K562 (cell line): ENCODE results near the gene PRRC2A. TPM values are rescaled to one million over a fixed set of nuclear protein-coding genes. Genes with fewer than 3 reads are reported as not detected.

Source experiments
- CREM ChIP-seq: IDR thresholded peaks from 2 replicates; pipeline ENCODE4 v1.6.1; 2014; ENCODE audit warnings: antibody characterized with exemption, low read depth
- CTBP1 ChIP-seq: fragments of 450-650 bp; IDR thresholded peaks from 2 replicates; pipeline ENCODE4 v1.6.1; 2016; ENCODE audit warnings: borderline replicate concordance
- CXXC5 ChIP-seq: fragments of 250-450 bp; sonication (Bioruptor Pico); IDR thresholded peaks from 2 replicates; pipeline ENCODE4 v1.8.0; 2022; ENCODE audit warnings: inconsistent platforms, mild to moderate bottlenecking, moderate library complexity
- FOXJ2 ChIP-seq: fragments of 200-800 bp; sonication (Bioruptor generic); IDR thresholded peaks from 2 replicates; pipeline ENCODE4 v1.6.1; 2016; ENCODE audit warnings: missing genetic modification characterization, missing compliant biosample characterization
- MLLT1 ChIP-seq, 2 experiments: fragments of 450-650 bp; IDR thresholded peaks; 2 replicates each; pipeline ENCODE4 v1.6.1; 2016
- NEUROD1 ChIP-seq: fragments of 150-350 bp; IDR thresholded peaks from 2 replicates; pipeline ENCODE4 v1.6.1; 2014; ENCODE audit warnings: borderline replicate concordance, low read length, low read depth; ENCODE audit not compliant: partially characterized antibody
- NFXL1 ChIP-seq: fragments of 450-650 bp; formaldehyde crosslinking; IDR thresholded peaks from 2 replicates; pipeline ENCODE4 v1.4.0; 2021; ENCODE audit warnings: mild to moderate bottlenecking
- RBM34 ChIP-seq: fragments of 200-400 bp; formaldehyde crosslinking; IDR thresholded peaks from 2 replicates; pipeline ENCODE4 v1.6.1; 2018; ENCODE audit warnings: low read length, borderline replicate concordance; ENCODE audit not compliant: insufficient read depth
- RBM39 ChIP-seq: fragments of 200-400 bp; formaldehyde crosslinking; optimal IDR thresholded peaks from 2 replicates; pipeline ENCODE3; 2018; ENCODE audit warnings: low read depth, low read length
- SPI1 ChIP-seq: IDR thresholded peaks from 2 replicates; pipeline ENCODE4 v1.6.1; 2011; ENCODE audit warnings: low read depth, low read length, control low read depth, borderline replicate concordance
- STAT5A ChIP-seq: IDR thresholded peaks from 2 replicates; pipeline ENCODE4 v1.6.1; 2012; ENCODE audit warnings: low read length, inconsistent platforms, borderline replicate concordance
- ZBTB49 ChIP-seq: sonication (generic); formaldehyde crosslinking; IDR thresholded peaks from 2 replicates; pipeline ENCODE4 v1.8.0; 2022; ENCODE audit warnings: missing genetic modification reagents, mild to moderate bottlenecking, borderline replicate concordance
- ZHX1 ChIP-seq: fragments of 150-350 bp; conservative IDR thresholded peaks from 2 replicates; pipeline ENCODE4 v1.6.1; 2014; ENCODE audit warnings: low read length
- ZMIZ1 ChIP-seq, 2 experiments: fragments of 150-350 bp in 1 of 2; IDR thresholded peaks; 2 replicates each; pipeline ENCODE4 v1.6.1; 2012 to 2016; ENCODE audit warnings: low read depth in 2 of 2, low read length in 2 of 2, mild to moderate bottlenecking in 1 of 2, moderate library complexity in 1 of 2
- ZNF239 ChIP-seq: fragments of 250-450 bp; sonication (Bioruptor Pico); IDR thresholded peaks from 2 replicates; pipeline ENCODE4 v1.4.0; 2020; ENCODE audit warnings: mild to moderate bottlenecking
- polyA plus RNA-seq, 8 experiments: library from polyadenylated mRNA; depleted of rRNA in 4 of 8; stranded (reverse) in 5 of 8; unstranded in 3 of 8; fragments of >200 nt; fragmentation: Nextera tagmentation in 2 of 8; fragmentation: Illumina TruSeq in 1 of 8; extraction: Ambion mirVana in 2 of 8; extraction: Trizol in 1 of 8; gene quantifications; 2 replicates each; pipeline versions ENCODE4 v1.2.1 to v1.2.3, GENCODE V29; 2011 to 2014; ENCODE audit warnings: inconsistent platforms in 1 of 8, missing spikeins in 1 of 8
- total RNA-seq, 7 experiments: library from RNA; depleted of rRNA in 6 of 7; stranded (reverse); fragments of >200 nt in 6 of 7; fragmentation: Illumina TruSeq in 2 of 7; extraction: Trizol in 2 of 7; gene quantifications; 2 replicates each; pipeline versions ENCODE4 v1.2.1 to v1.2.3, GENCODE V29; 2011 to 2021; ENCODE audit warnings: low replicate concordance in 1 of 7

Gene PRRC2A
- total and polyA plus RNA-seq, 9 of the 15 experiments (the other 6 are each of a cell fraction or from before 2014, with no cell fraction given): 1.0 to 332 (median 63.0) TPM

GRCh38 chr6:31660381-31661261, 40.1 kb downstream of the PRRC2A start, which contains the start of gene C6orf47 (continued):
- TF ChIP-seq ZBTB49 (CRISPR knock-in tag): no peak
- TF ChIP-seq ZNF239: no peak
- no peak for TF ChIP-seq NFXL1
- TF ChIP-seq ZMIZ1 (IDR thresholded peaks at IDR 0.05; ENCODE audit: low read depth in 2 of 2, low read length in 2 of 2): 0 out of 4 replicates have a peak, but pooled peaks of 1 of the 2 experiments have one; percentile 33
- TF ChIP-seq CTBP1: peak; percentile 80
- no peak for TF ChIP-seq NEUROD1
- no peak; the same call in 1 of the 2 replicates for TF ChIP-seq ZHX1
- no peak for TF ChIP-seq RBM39
- no peak; the same call in 1 of the 2 replicates for TF ChIP-seq STAT5A
- TF ChIP-seq CXXC5 (CRISPR knock-in tag): peak; percentile 95
- no peak for TF ChIP-seq CREM
- no peak for TF ChIP-seq FOXJ2
- TF ChIP-seq MLLT1 (IDR thresholded peaks at IDR 0.05): no peak; a peak in 1 of 4 replicates
- 0 out of 2 replicates have a peak, but pooled peaks have one; percentile 0 for TF ChIP-seq SPI1
- TF ChIP-seq RBM34: peak; percentile 60; the same call in 1 of the 2 replicates
